Type B pancreatic cell (in vitro differentiated cells): ENCODE results near the gene RET. TPM values are rescaled to one million over a fixed set of nuclear protein-coding genes. Genes with fewer than 3 reads are reported as not detected.
A peak's percentile ranks its signal among the peaks of the same experiment; 100 is the strongest.

Source experiments
- DNase-seq: peaks from one replicate; pipeline ENCODE4 v3.0.0; 2021; ENCODE audit warnings: mixed read lengths; ENCODE audit not compliant: unreplicated experiment; ENCODE audit errors: extremely low spot score
- H3K27ac Mint-ChIP-seq: 2 replicates; pipeline ENCODE4 v1.8.0; 2021; ENCODE audit warnings: mild to moderate bottlenecking, mixed read lengths
- H3K27me3 Mint-ChIP-seq: 2 replicates; pipeline ENCODE4 v1.8.0; 2021; ENCODE audit warnings: mixed read lengths
- H3K36me3 Mint-ChIP-seq: 2 replicates; pipeline ENCODE4 v1.8.0; 2021; ENCODE audit warnings: mixed read lengths
- H3K4me1 Mint-ChIP-seq: one replicate; pipeline ENCODE4 v1.8.0; 2021; ENCODE audit warnings: mixed read lengths; ENCODE audit not compliant: unreplicated experiment
- H3K4me3 Mint-ChIP-seq: 2 replicates; pipeline ENCODE4 v1.8.0; 2021; ENCODE audit warnings: mild to moderate bottlenecking, mixed read lengths
- H3K9me3 Mint-ChIP-seq: 2 replicates; pipeline ENCODE4 v1.8.0; 2021; ENCODE audit warnings: mixed read lengths
- CTCF ChIP-seq: fragments of 200-600 bp; sonication (generic); conservative IDR thresholded peaks from 2 replicates; pipeline ENCODE4 v1.5.0; 2021; ENCODE audit warnings: antibody characterized with exemption, mild to moderate bottlenecking
- total RNA-seq: library from RNA; stranded (reverse); gene quantifications from 2 replicates; pipeline ENCODE4 v1.2.1, GENCODE V29; 2021; ENCODE audit warnings: low replicate concordance

RET gene
- total RNA-seq, 1 donor from 2014 or later = 8.2 TPM

GRCh38 chr10:43099928-43100327 is 23.1 kb downstream of the RET start:
- Mint-ChIP-seq H3K36me3 (no peaks in the 10 kb centered on the region), H3K4me3 (no peak overlapping the region), H3K27me3 (peaks cover 43% of the 10 kb centered on the region), H3K9me3 (no peaks in the 10 kb centered on the region), H3K27ac (no peak overlapping the region), H3K4me1 (no peaks in the 10 kb centered on the region)
- no peak for DNase-seq
- TF ChIP-seq CTCF = no peak

- no peak for TF ChIP-seq CTCF
- H3K4me1 Mint-ChIP-seq = no peaks in the 10 kb centered on the region
- peaks cover 46% of the 10 kb centered on the region for H3K27me3 Mint-ChIP-seq
- DNase-seq = no peak
- no peaks in the 10 kb centered on the region for H3K36me3 Mint-ChIP-seq
- H3K27ac Mint-ChIP-seq = no peak overlapping the region
- H3K4me3 Mint-ChIP-seq = no peak overlapping the region
- no peaks in the 10 kb centered on the region for H3K9me3 Mint-ChIP-seq
Observed at GRCh38 chr10:43100366-43100765, 23.5 kb downstream of the RET start.

- peak overlapping the region; percentile 63 for H3K4me3 Mint-ChIP-seq
- no peaks in the 10 kb centered on the region for H3K4me1 Mint-ChIP-seq
- H3K27ac Mint-ChIP-seq = no peak overlapping the region
- TF ChIP-seq CTCF = no peak
- no peaks in the 10 kb centered on the region for H3K36me3 Mint-ChIP-seq
- H3K9me3 Mint-ChIP-seq = no peaks in the 10 kb centered on the region
- DNase-seq = no peak
- H3K27me3 Mint-ChIP-seq = peaks cover 46% of the 10 kb centered on the region
Observed at GRCh38 chr10:43102063-43102828, 25.4 kb downstream of the RET start.

- Mint-ChIP-seq H3K27ac (peak overlapping the region; percentile 43), H3K9me3 (no peaks in the 10 kb centered on the region), H3K27me3 (peaks cover 27% of the 10 kb centered on the region), H3K4me1 (no peaks in the 10 kb centered on the region), H3K36me3 (no peaks in the 10 kb centered on the region), H3K4me3 (peak overlapping the region; percentile 83)
- peak; percentile 99 for TF ChIP-seq CTCF
- peak; percentile 90 for DNase-seq
Observed at GRCh38 chr10:43105102-43105955, 28.5 kb downstream of the RET start.

- Mint-ChIP-seq H3K36me3 (no peaks in the 10 kb centered on the region), H3K4me1 (no peaks in the 10 kb centered on the region), H3K9me3 (no peaks in the 10 kb centered on the region), H3K4me3 (no peak overlapping the region), H3K27ac (no peak overlapping the region), H3K27me3 (peaks cover 27% of the 10 kb centered on the region)
- no peak for DNase-seq
- TF ChIP-seq CTCF = no peak
Observed at GRCh38 chr10:43105956-43106229, 29.0 kb downstream of the RET start.
